Activated CD8-positive, alpha-beta memory T cell treated with anti-CD3 and anti-CD28 coated beads for 24 hours (primary cell): Measurements from ENCODE around the gene MEN1.
"Not testable (repeated sequence)": the region's sequence is repeated elsewhere in the genome, so short reads cannot be mapped to it uniquely, and the experiment has no call there.

Experiments used
- DNase-seq: peaks from one replicate; pipeline ENCODE4 v3.0.0-alpha.2; 2020

MEN1 gene

DNA sequence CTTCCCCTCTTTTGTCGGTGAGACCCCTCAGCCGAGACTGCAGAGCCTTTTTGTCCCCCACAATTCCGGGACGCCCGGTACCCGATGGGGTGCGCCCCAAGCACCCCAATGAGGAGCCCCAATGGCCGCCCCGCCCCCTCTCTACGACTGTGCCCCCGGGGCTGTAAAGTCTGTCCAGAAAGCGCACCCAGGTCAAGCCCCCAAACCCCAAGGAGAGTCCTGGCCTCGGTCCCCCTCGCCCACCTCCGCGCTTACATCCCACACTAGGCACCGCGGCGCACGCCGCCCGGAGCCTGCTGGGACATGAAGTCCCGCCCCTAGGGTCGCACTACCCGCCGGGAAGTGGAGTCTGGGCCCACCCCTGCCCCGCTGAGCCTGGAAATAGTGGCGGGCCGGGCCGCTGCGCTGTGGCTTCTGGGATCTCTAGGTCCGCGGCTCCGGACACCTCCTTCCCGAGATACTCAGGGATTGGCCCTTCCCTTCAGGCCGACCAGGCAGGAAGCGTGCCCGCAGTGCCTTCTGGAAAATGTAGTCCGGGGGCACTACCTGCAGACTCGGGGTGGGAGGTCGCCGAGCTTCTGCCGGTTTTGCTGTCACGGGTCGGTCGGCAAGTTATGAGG lies at the start of gene MEN1:
MEN1 (minus strand) TSS at position 281 of the 620 bp plus-strand sequence. CDS start 442 bp downstream, outside the sequence.
- DNase-seq, result peak; percentile 93

DNA sequence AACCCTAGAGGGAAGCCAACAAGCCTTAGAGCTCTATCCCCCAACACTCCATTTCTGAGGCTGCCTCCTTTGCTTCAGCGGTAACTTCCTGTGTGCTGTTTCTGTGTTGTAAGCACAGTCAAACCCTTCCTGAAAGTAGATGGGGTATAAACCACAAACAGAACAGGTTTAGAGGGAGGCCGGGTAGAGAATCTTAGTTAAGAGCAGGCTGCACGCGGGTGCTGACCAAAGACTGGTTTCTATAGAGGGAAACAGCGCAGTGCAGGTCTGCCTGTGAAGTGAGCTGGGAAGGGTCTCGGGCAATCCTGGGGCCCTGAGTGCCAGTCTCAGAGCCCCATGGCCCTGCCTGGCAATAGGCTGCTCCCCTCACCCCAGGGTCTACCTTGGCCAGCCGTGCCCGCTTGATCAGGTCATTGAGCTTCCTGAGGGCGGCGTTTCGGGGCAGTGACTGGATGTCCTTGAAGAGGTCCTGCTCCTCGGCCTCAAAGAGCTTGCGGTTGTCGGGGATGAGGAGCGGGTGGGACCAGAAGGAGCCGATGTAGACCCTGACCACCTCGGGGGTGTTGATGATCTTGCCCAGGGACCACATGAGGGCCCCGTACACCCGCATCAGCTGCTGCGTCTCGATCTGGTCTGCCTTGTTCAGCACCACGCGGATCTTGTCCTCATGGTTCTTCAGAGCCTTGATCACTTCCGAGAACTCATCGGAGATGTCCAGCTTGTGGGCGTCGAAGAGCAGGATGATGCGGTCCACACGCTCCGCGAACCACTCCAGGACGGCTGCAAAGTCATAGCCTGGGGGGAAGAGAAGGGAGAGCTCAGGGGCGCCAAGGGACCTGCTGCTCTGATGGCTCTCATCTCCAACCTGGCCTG lies 49.4 kb upstream of the MEN1 start:
- peak; percentile 86 for DNase-seq

GRCh38 chr11:64858467-64859263 lies 48.3 kb upstream of the MEN1 start:
- DNase-seq, result peak; percentile 85

- DNase-seq, result no peak
Measured at GRCh38 chr11:64857485-64857884, 47.1 kb upstream of the MEN1 start.

GRCh38 chr11:64856382-64857227 lies 46.3 kb upstream of the MEN1 start:
- DNase-seq, result no peak

DNA sequence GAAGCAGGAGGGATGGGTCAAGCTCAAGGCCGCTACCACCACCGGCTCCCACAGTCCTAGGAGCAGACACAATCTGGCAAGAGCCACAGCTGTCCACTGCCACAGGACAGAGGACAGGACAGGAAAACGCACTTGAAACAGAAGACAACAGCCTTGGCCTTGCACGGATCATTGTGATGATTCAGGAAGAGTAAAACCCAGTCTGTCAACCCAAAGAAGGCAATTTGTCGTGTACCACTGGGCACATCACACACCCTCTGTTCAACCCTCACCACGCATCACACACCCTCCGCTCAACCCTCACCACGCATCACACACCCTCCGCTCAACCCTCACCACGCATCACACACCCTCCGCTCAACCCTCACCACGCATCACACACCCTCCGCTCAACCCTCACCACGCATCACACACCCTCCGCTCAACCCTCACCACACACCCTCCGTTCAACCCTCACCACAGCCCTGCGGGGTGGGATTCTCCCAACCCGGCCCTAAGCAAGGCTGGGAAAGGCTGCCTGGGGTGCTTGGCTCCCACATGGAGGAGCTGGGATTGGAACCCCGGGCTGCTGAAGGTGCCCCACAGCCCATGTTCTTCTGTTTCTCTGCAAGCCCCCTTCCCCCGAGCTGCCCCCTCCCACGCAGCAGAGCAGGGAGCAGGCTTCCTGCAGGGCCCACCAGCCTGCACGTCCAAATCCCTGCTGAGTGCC lies 45.4 kb upstream of the MEN1 start:
- DNase-seq, result no peak

DNA sequence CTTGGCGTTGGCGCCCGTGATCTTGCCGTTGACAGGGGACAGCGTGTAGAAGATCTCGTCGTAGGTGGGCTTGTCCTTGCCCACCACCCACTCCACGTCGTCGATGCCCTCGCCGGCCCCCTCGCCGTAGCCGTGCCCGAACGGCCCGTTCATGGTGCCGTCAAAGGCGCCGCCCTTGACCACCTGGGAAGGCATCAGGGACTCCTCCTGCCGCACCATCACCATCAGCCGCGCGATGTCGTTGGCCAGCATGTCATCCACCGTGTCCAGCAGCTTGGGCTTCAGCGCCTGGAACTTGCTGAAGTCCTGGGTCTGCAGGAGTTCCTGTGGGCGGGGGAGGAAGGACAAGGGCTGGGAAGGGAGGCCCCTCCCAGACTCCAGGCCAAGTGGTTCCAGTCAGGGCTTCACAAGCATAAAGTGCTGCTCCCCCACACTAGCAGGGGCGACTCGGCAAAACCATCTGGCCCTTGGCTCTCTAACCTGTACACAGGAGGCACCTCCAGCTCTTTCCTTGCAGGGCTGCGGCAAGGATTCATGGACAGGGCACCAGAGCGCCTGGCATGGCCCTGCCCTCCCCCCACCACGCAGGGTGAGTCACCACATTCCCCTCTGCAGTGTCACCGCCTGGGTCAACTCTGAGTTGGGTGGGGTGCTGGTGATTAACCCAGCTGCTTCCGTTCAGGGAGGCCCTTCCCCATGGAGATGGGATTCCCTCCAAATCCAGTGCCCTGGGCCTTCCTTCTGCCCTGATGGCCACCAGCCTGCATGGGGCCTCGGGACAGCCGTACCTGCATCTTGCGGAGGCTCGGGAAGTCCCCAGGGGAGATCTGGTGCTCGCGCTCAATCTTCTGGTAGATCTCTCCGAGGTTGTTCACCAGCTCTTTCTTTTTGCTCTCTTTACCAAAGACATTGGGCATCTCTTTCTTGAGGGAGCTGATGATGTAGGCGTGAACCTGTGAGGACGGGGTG lies 44.5 kb upstream of the MEN1 start:
- DNase-seq, result no peak

GRCh38 chr11:64854157-64854533 lies 43.8 kb upstream of the MEN1 start:
- DNase-seq, result no peak

GRCh38 chr11:64853709-64854108 lies 43.4 kb upstream of the MEN1 start:
- DNase-seq, result no peak

GRCh38 chr11:64852804-64853509 lies 42.6 kb upstream of the MEN1 start:
- DNase-seq, result no peak

DNA sequence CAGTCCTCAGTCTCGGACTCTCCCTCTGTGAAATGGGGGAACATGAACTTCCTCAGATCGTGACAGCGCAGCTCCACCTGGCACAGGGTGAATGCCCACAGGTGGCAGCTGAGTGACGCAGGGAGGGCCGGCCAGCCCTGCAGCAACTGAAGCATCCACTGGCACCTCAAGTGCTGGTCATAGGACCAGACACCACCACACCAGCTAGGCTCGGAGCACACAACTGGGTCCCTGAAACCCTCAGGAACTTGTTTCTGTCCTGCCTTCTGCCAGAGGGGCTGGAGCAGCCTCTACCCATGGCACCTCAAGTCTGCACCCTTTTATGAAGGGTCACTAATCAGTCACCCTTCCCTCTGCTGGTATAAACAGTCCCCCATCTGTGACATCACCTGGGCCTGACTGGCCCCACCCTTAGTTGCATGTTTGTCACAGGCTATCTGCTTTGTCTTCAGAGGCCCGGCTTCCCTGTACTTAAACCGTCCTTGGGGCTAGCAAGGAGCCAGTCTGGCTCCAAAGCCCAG lies 41.5 kb upstream of the MEN1 start:
- DNase-seq, result no peak

DNA sequence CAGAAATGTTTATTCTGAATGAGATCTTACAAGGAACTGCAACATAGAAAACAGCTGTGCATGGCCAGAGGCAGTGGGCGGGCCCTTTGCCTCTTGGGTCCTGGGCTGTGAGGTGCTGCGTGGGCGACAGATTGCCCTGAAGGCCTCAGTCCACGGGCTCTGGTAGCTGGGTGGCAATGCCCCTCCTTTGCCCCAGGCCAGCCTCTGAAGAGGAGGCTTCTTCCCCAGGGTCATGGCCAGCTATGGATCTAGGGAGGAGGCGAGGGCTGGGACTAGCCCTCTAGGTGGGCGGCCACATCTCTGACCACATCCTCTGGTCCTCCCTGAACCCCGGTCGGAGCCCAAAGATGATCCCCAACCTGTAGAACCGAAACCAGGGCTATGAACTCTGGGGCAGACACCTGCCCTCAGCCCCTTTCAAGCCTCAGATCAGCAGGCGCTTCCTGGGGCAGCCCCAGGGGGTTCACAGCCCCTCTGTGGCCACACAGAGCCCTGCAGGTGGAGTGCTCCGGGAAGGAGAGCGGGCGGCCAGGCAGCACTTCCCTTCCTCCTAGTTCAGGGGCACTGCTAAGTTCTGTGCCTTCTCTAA lies 40.7 kb upstream of the MEN1 start:
- DNase-seq, result no peak

DNA sequence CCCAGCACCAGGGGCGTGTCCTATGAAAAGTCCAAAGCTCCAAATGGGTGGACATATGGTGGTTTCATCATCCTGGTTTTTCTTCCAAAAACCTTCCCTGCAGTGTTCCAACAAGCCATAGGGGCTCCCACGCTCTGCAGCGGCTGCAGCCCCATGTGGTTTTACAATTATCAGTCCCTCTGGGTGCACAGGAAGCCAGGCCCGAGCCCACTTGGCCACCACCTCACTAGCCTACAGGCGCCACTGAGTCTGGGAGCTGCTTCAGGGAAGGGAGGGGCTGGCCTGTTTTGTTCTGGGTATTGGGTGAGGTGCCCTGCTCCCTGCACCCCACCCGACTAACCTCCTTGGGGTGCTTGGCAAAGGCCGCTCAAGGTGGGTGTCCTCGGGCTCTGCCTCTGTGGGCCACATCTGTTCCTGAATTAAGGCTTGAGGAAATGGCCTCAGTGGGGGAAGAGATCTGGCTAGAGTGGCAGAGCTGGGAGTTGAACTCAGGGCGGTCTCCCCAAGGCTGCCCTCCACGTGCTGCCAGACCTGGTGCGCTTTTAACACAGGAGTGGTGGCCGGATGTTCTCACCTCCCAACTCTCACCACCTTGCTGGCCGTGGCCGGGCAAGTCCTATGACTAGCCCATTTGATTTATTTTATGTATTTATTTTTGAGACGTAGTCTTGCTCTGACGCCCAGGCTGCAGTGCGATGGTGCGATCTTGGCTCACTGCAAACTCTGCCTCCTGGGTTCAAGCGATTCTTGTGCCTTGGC lies 39.4 kb upstream of the MEN1 start:
- no peak for DNase-seq

DNA sequence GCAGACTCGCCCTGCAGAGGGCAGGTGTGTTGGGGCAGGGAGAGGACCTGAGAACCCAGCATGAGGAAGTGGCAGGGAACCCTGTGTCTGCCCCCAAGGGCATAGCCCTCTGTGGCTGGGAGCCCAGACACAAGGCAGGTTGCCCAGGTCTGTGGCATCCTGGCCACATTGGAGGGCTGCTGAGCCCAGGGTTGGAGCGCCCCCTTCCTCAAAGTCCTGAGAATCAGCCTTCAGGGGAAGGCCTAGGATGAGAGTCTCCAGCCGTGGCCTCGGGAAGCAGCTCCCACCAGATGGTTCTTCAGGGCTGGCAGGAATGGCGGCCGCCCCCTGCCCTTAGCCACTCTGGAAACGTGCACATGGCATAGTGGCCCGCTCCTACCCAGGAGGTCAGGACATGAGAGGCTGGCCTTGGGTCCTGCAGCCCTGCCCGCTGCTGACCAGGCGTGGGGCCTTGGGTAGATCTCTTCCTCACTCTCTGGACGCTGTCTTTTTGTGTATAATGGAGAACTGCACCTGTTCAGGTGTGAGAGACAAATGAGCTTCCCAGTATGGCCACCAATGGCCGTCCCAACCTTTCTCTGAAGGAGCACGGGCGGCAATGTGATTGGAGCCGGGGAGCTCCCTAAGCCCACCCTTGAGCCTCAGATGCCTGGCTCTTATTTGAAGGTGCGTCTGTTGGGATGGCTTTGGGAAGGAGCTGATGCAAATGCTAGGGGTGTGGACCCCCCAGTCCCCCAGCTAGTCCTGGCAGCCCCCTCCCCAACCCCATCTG lies 38.7 kb upstream of the MEN1 start:
- no peak for DNase-seq

GRCh38 chr11:64848214-64848825 lies 38.0 kb upstream of the MEN1 start:
- DNase-seq, result no peak

DNA sequence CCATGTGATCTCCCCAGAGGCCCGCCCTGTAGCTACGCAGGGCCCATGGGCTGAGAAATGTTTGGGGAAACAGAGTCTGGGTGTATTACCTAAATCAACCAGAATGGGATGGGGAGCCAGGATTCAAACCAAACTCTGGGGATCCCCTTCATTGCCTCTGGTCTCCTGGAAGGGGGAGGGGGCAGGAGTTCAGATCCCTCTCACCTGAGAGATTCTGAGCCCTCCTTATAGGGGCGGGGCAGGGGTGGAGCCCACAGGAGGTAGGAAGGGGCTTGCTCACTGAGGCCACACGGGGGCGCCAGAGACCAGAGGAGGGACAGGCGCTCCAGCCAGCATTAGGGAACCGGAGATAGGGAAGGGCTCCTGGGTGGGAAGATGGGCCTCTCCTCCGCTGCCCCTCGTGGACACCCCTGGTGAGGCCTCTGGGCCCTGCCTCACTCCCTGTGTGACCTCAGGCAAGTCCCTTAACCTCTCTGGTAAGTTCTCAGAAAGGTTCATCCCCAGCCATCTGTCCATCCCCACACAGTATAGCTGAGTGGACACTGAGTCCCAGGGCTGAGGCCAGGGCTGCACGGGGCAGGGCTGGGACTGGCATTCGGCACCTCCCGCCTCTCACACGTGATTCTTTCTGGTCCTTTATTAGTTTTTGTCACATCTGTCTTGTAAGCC lies 36.8 kb upstream of the MEN1 start:
- peak; percentile 98 for DNase-seq

DNA sequence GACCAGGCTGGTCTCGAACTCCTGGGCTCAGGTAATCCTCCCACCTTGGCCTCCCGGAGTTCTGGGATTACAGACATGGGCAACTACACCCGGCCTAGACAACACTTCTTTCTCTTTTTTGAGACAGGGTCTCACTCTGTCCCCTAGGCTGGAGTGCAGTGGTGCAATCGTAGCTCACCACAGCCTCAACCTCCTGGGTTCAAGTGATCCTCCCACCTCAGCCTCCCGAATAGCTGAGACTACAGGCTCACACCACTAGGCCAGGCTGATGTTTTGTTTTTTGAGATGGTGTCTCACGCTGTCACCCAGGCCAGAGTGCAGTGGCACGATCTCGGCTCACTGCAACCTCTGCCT lies 35.4 kb upstream of the MEN1 start:
- not testable (repeated sequence) for DNase-seq
